DOHH2 (cell line): ENCODE data around the gene A4GNT.
A peak's percentile ranks its signal among the peaks of the same experiment; 100 is the strongest.

Source experiments
- CTCF ChIP-seq: fragments of 200-600 bp; sonication (generic); IDR thresholded peaks from one replicate; pipeline ENCODE4 v1.5.1; 2014; ENCODE audit warnings: antibody characterized with exemption, mild to moderate bottlenecking, low read depth, low read length; ENCODE audit not compliant: poor library complexity, severe bottlenecking
- EZH2phosphoT487 ChIP-seq: fragments of 200-600 bp; sonication (generic); IDR thresholded peaks from 2 replicates; pipeline ENCODE4 v1.6.1; 2017; ENCODE audit warnings: borderline replicate concordance, mild to moderate bottlenecking, antibody characterized with exemption, low read length, moderate library complexity, mixed read lengths

DNA sequence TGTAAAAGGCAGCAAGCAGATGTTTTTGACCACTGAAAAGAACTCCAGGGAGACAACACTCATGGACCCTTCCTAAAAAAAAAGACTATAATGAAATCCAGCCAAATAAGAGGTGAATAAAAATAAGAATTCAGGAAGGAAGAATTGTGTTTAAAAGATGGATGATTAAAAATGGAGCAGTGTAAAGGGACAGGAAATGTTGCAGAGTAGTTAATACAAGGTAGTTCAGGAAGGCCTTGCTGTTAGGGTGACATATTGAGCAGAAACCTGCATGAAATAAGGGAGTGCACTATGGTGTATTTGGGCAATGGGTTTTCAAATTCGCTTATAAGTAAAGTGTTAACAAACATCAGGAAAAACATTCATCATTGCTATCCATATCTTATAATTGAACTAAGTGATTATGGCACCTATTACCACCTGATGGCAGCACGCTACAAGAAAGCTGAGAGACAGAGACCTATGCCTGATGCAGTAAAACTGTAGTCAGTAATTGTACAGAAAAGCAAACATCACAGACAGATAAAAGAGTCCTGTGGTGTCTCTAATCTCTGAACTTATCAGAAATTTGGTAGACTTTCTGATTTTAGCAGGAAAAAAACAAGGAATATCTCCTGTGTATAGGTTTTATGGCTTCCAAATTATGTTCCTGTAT is 48.3 kb upstream of the A4GNT start:
- TF ChIP-seq CTCF (peak; percentile 68), EZH2phosphoT487 (no peak)
